ENCODE measurements around the gene CTTNBP2. TPM values are rescaled to one million over a fixed set of nuclear protein-coding genes. Genes with fewer than 3 reads are reported as not detected.

The CTTNBP2 gene
- total RNA-seq, 4 donors from 2014 or later = 6.8 to 15.4 (median 10.3) TPM

DNA sequence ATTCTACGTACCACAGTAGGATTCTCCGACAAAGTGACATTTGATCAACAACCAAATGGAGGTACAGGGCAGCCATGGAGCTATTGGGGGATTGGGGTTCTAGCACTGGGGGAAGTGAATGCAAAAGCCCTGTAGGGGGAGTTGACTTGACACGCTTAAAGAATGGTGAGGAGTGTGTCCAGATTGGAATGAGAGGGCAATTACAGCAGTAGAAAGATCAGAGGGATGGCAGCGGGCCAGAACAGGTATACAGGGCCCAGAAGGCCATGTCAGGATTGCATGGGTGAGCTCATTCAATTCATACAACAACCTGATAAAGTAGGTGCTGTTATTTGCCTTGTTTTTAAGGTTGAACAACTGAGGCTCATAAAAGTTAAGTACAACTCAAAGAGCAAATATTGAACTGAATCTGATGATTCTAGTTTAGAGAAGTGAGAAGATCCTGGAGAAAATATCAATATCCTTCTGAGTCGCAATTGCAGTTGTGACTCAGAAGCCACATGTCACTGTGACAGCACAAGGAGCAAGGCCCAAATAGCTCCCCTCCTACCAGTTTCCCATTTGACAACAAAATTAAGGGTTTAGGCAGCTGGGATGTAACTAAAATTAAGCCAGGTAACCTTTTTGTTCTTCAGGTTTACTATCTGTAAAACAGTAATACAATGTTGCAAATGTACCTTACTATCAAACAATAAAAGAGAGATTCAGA is 28.0 kb upstream of the CTTNBP2 start:
- TF ChIP-seq, protein P1, sequence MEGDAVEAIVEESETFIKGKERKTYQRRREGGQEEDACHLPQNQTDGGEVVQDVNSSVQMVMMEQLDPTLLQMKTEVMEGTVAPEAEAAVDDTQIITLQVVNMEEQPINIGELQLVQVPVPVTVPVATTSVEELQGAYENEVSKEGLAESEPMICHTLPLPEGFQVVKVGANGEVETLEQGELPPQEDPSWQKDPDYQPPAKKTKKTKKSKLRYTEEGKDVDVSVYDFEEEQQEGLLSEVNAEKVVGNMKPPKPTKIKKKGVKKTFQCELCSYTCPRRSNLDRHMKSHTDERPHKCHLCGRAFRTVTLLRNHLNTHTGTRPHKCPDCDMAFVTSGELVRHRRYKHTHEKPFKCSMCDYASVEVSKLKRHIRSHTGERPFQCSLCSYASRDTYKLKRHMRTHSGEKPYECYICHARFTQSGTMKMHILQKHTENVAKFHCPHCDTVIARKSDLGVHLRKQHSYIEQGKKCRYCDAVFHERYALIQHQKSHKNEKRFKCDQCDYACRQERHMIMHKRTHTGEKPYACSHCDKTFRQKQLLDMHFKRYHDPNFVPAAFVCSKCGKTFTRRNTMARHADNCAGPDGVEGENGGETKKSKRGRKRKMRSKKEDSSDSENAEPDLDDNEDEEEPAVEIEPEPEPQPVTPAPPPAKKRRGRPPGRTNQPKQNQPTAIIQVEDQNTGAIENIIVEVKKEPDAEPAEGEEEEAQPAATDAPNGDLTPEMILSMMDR (IDR thresholded peaks at IDR 0.05; ENCODE audit: low read depth) = no peak

DNA sequence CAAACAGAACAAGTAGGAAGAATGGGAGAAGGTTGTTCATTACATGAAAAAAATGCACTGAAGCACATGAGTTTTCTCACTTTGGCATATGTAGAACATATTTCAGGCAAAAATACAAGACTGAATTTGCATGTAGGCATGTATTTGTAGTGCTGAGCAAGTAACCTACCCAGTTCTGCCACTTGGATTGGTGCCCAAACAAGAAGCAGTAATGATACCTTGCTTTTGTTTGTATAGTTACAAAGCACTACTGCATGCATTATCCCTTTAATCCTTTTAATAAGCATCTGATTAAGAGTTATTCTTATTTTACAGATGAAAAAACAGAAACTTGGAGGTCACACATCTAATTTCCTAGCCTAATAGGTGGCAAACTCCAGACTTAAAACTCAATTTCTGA is 23.1 kb upstream of the CTTNBP2 start:
- TF ChIP-seq, protein P1 (IDR thresholded peaks at IDR 0.05; ENCODE audit: low read depth) = no peak

DNA sequence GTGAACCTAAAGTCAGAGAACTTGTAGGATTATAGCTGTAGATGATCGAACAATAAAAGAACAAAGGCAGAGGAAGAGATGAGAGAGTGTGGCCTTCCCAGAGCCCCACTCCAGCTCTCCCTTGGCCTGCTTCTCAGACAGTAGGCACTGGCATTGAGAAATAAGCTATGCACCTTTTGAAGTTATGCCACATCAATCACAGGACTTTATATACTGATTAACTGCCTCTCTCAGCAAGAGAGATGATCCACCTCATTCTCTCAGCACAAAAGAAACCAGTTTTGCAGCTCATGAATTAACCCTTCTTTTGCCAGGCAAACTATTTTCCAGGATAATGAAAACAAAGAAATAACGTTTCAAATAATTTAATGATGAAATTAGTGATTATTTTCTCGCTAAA is 22.0 kb upstream of the CTTNBP2 start:
- TF ChIP-seq, protein P1 (IDR thresholded peaks at IDR 0.05; ENCODE audit: low read depth) = no peak

DNA sequence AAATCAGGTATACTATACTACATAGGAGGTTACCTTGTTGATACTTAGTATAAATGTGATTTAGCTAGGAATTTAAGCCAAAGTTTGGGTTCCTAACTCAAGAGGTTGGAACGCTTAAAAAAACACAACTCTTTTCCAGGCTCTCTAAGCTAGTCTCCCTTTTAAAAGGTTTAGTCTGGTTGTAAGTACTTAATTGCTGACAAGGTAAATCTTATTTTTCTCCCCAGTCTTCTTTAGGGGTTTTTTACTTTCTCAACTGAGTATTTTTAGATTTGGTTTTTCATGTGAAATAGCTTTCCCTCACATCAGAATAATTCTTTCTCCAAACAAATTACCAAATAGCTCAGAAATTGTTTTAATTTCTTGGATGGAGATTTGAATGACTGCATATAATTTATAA is 20.8 kb upstream of the CTTNBP2 start:
- TF ChIP-seq, protein P1 (IDR thresholded peaks at IDR 0.05; ENCODE audit: low read depth) = no peak

DNA sequence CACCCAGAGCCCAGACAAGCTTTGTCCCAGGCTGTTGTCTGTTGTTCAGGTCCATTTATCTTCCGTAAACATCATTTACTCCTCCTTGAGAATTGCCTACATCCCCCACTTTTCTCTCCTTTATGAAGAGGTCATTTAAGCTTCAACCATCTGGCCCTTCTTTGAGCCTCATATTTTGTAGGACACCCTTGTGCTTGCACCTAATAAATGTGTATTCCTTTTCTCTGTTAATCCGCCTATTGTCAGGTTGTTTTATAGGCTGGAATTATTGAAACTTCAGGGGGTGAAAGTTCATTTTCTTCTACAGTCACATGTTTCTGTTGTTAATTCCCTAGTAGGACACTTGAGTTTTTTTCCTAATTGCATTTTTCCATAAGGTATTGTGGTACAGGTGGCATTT is 19.6 kb upstream of the CTTNBP2 start:
- TF ChIP-seq, protein P1 (IDR thresholded peaks at IDR 0.05; ENCODE audit: low read depth) = no peak

DNA sequence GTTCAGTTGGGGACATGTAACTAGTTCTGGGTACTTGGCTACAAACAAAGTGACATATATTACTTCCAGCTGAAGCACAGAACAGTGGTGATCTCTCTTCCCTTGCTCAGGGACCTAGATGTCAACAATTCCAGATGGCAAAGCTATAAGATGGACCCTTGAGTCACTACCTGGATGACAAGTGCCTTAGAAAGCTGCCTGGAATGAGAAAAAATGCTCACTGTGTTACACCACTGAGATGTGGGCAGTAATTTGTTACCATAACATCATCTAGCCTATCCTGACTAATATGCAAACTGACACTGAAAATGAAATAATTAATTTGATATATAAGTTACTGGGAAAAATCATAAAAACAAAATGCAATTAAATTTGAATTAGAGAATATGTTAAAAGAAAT is 16.4 kb upstream of the CTTNBP2 start:
- TF ChIP-seq, protein P1 (IDR thresholded peaks at IDR 0.05; ENCODE audit: low read depth) = no peak

DNA sequence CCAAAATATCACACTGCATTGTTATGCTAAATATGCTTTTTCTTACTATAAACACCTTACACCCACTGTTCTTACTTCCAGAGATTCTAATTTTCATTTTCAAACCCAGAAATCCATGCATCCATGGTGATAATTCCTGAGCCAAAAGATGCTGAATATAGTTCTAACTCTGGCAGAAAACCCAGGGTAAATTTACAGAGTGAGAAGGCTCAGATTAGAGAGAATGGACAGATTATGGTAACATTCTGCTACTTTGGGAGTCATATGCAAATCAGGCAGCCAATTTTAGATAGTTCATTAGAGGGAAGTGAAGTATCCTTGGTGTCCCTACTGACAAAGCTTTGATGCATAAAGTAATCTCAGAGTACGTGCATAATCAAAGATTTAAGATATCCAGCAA is 15.4 kb upstream of the CTTNBP2 start:
- TF ChIP-seq, protein P1 (IDR thresholded peaks at IDR 0.05; ENCODE audit: low read depth) = no peak
